Transverse colon (tissue), 3 donors: ENCODE measurements around the gene KSR1.

Source experiments
- EP300 ChIP-seq: sonication (generic); formaldehyde crosslinking; IDR thresholded peaks from one replicate; pipeline ENCODE4 v1.6.1; 2017; ENCODE audit warnings: antibody characterized with exemption, low read depth
- TF ChIP-seq, protein P1 (sequence below), 5 experiments: fragments of 200-600 bp in 3 of 5; fragments of 450-650 bp in 2 of 5; sonication (generic) in 3 of 5; IDR thresholded peaks; 1 replicate in 2 of 5; 2 replicates in 3 of 5; pipeline ENCODE4 v1.5.1; 2016 to 2017; ENCODE audit warnings: antibody characterized with exemption in 5 of 5, inconsistent platforms in 3 of 5, mild to moderate bottlenecking in 2 of 5, moderate library complexity in 1 of 5

DNA sequence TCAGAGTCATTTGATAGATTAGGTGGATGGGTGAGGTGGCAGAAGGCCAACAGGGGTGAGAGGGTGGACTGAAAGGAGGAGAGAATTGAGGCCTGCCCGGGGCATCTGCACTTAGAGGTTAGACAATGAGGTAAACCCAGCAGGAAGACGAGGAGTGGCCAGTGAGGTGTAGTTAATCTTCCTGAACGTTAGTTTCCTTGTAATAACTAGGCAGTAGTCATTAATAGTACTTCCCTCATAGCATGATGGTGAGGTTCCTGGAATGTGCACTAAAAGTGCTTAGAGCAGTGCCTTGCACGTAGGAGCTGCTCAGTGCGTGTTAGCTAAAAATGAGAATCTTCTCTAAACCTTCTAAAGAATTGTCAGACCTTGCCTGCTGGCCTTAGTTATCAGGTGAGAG is 13.5 kb upstream of the KSR1 start:
- TF ChIP-seq, protein P1, sequence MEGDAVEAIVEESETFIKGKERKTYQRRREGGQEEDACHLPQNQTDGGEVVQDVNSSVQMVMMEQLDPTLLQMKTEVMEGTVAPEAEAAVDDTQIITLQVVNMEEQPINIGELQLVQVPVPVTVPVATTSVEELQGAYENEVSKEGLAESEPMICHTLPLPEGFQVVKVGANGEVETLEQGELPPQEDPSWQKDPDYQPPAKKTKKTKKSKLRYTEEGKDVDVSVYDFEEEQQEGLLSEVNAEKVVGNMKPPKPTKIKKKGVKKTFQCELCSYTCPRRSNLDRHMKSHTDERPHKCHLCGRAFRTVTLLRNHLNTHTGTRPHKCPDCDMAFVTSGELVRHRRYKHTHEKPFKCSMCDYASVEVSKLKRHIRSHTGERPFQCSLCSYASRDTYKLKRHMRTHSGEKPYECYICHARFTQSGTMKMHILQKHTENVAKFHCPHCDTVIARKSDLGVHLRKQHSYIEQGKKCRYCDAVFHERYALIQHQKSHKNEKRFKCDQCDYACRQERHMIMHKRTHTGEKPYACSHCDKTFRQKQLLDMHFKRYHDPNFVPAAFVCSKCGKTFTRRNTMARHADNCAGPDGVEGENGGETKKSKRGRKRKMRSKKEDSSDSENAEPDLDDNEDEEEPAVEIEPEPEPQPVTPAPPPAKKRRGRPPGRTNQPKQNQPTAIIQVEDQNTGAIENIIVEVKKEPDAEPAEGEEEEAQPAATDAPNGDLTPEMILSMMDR (IDR thresholded peaks at IDR 0.05), result no peak
- TF ChIP-seq EP300, result no peak
